H1 (cell line): ENCODE measurements around the gene DCANP1.

Source experiments
- EZH2 ChIP-seq: fragments of 200-600 bp; sonication (generic); IDR thresholded peaks from 2 replicates; pipeline ENCODE4 v1.7.1; 2012; ENCODE audit warnings: low read depth, mild to moderate bottlenecking, moderate library complexity, low read length, inconsistent platforms; ENCODE audit not compliant: severe bottlenecking
- POLR2A ChIP-seq, 2 experiments: IDR thresholded peaks; 1 replicate in 1 of 2; 2 replicates in 1 of 2; pipeline ENCODE4 v1.6.1; 2011; ENCODE audit warnings: low read depth in 2 of 2, low read length in 2 of 2, mild to moderate bottlenecking in 2 of 2; ENCODE audit errors: control extremely low read depth in 1 of 2
- TAF1 ChIP-seq: IDR thresholded peaks from 2 replicates; pipeline ENCODE4 v1.6.1; 2011; ENCODE audit warnings: mild to moderate bottlenecking, low read depth, low read length
- TF ChIP-seq, protein P1 (sequence below), 3 experiments: IDR thresholded peaks; 1 replicate in 2 of 3; 2 replicates in 1 of 3; pipeline versions ENCODE4 v1.5.1 to v1.6.1; 2011; ENCODE audit warnings: low read length in 3 of 3, mild to moderate bottlenecking in 3 of 3, inconsistent platforms in 2 of 3, low read depth in 1 of 3, moderate library complexity in 1 of 3; ENCODE audit not compliant: insufficient read depth in 1 of 3; ENCODE audit errors: control extremely low read depth in 1 of 3

GRCh38 chr5:135441350-135441831, 5.8 kb downstream of the DCANP1 start:
- no peak for TF ChIP-seq TAF1
- TF ChIP-seq, protein P1, sequence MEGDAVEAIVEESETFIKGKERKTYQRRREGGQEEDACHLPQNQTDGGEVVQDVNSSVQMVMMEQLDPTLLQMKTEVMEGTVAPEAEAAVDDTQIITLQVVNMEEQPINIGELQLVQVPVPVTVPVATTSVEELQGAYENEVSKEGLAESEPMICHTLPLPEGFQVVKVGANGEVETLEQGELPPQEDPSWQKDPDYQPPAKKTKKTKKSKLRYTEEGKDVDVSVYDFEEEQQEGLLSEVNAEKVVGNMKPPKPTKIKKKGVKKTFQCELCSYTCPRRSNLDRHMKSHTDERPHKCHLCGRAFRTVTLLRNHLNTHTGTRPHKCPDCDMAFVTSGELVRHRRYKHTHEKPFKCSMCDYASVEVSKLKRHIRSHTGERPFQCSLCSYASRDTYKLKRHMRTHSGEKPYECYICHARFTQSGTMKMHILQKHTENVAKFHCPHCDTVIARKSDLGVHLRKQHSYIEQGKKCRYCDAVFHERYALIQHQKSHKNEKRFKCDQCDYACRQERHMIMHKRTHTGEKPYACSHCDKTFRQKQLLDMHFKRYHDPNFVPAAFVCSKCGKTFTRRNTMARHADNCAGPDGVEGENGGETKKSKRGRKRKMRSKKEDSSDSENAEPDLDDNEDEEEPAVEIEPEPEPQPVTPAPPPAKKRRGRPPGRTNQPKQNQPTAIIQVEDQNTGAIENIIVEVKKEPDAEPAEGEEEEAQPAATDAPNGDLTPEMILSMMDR (IDR thresholded peaks at IDR 0.05; ENCODE audit: control extremely low read depth in 1 of 3, insufficient read depth in 1 of 3, low read depth in 1 of 3, low read length in 3 of 3), result no peak
- no peak for TF ChIP-seq EZH2
- TF ChIP-seq POLR2A (IDR thresholded peaks at IDR 0.05; ENCODE audit: control extremely low read depth in 1 of 2, low read depth in 2 of 2, low read length in 2 of 2), result no peak
